Measurements from ENCODE around the gene ETFDH. TPM values are rescaled to one million over a fixed set of nuclear protein-coding genes. Genes with fewer than 3 reads are reported as not detected.

The ETFDH gene
- total and polyA plus RNA-seq, 9 of the 15 experiments (the other 6 are each of a cell fraction or from before 2014, with no cell fraction given) = 14.6 to 33.6 (median 25.9) TPM

GRCh38 chr4:158728236-158728635 lies 56.1 kb downstream of the ETFDH start:
- Histone ChIP-seq H3K4me1 (replicated peaks in 1 of 2; ENCODE audit: control insufficient read depth in 2 of 2, insufficient read depth in 2 of 2, low read length in 2 of 2) (no peaks in the 10 kb centered on the region; a peak in 2 of 5 replicates), H3K36me3 (ENCODE audit: control insufficient read depth, insufficient read depth, low read length) (no peaks in the 10 kb centered on the region), H3K79me2 (ENCODE audit: control insufficient read depth, insufficient read depth, low read length) (0 out of 3 replicates have a peak, but pooled peaks cover 2% of the 10 kb centered on the region), H3K9me3 (replicated peaks; ENCODE audit: control insufficient read depth, insufficient read depth, low read depth, low read length) (no peaks in the 10 kb centered on the region), H4K20me1 (replicated peaks; ENCODE audit: control insufficient read depth, insufficient read depth, low read length) (no peaks in the 10 kb centered on the region), H2AFZ (ENCODE audit: low read depth, low read length) (peak overlapping the region; percentile 16; the same call in 1 of the 2 replicates), H3K9me1 (ENCODE audit: control insufficient read depth, insufficient read depth, low read length) (no peaks in the 10 kb centered on the region), H3K27me3 (ENCODE audit: control insufficient read depth in 2 of 2, insufficient read depth in 2 of 2, low read length in 2 of 2) (no peaks in the 10 kb centered on the region), H3K4me3 (no peak overlapping the region), H3K27ac (ENCODE audit: extremely low read depth, low read depth, low read length) (no peak overlapping the region), H3K9ac (ENCODE audit: insufficient read depth in 1 of 2, low read depth in 2 of 2, low read length in 2 of 2) (no peak overlapping the region), H3K4me2 (ENCODE audit: insufficient read depth, low read length) (no peak overlapping the region)
- POLR2A ChIA-PET = no interaction called here
- intact Hi-C loops (cut with micrococcal nuclease) (loop anchor here (2.0 kb wide), 1 partner anchor 41 kb away; the partner anchor contains the start of gene FNIP2), in situ Hi-C loops (cut with MboI) (loop anchor here (5.0 to 25.0 kb wide), 3 partner anchors 119 to 709 kb away; no protein-coding TSS in a partner anchor)
- DNase-seq (ENCODE audit: extremely low read depth in 1 of 4, low spot score in 3 of 4) = no peak
- no TSS peak for BruUV-seq (replicated peaks)
- TF ChIP-seq, protein P1, sequence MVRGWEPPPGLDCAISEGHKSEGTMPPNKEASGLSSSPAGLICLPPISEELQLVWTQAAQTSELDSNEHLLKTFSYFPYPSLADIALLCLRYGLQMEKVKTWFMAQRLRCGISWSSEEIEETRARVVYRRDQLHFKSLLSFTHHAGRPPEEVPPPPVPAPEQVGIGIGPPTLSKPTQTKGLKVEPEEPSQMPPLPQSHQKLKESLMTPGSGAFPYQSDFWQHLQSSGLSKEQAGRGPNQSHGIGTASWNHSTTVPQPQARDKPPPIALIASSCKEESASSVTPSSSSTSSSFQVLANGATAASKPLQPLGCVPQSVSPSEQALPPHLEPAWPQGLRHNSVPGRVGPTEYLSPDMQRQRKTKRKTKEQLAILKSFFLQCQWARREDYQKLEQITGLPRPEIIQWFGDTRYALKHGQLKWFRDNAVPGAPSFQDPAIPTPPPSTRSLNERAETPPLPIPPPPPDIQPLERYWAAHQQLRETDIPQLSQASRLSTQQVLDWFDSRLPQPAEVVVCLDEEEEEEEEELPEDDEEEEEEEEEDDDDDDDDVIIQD (CRISPR knock-in tag; IDR thresholded peaks at IDR 0.05) = no peak
- no peak for TF ChIP-seq TFAM (CRISPR knock-in tag; conservative IDR thresholded peaks at IDR 0.05)
- TF ChIP-seq, protein P2, sequence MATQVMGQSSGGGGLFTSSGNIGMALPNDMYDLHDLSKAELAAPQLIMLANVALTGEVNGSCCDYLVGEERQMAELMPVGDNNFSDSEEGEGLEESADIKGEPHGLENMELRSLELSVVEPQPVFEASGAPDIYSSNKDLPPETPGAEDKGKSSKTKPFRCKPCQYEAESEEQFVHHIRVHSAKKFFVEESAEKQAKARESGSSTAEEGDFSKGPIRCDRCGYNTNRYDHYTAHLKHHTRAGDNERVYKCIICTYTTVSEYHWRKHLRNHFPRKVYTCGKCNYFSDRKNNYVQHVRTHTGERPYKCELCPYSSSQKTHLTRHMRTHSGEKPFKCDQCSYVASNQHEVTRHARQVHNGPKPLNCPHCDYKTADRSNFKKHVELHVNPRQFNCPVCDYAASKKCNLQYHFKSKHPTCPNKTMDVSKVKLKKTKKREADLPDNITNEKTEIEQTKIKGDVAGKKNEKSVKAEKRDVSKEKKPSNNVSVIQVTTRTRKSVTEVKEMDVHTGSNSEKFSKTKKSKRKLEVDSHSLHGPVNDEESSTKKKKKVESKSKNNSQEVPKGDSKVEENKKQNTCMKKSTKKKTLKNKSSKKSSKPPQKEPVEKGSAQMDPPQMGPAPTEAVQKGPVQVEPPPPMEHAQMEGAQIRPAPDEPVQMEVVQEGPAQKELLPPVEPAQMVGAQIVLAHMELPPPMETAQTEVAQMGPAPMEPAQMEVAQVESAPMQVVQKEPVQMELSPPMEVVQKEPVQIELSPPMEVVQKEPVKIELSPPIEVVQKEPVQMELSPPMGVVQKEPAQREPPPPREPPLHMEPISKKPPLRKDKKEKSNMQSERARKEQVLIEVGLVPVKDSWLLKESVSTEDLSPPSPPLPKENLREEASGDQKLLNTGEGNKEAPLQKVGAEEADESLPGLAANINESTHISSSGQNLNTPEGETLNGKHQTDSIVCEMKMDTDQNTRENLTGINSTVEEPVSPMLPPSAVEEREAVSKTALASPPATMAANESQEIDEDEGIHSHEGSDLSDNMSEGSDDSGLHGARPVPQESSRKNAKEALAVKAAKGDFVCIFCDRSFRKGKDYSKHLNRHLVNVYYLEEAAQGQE (IDR thresholded peaks at IDR 0.05; ENCODE audit: borderline replicate concordance) = 0 out of 2 replicates have a peak, but pooled peaks have one; percentile 11
- TF ChIP-seq, protein P2 (CRISPR knock-in tag; IDR thresholded peaks at IDR 0.05; ENCODE audit: low read depth) = no peak
- WGBS (ENCODE audit: insufficient coverage, low coverage, missing lambda C conversion rate) = 0% methylated on average over 1 of the region's 1 CpG
- CTCF ChIA-PET (ENCODE audit: low intra/inter-chr PET ratio) = no interaction called here
- no peak for ATAC-seq
- no peak for FAIRE-seq

Data from K562 (cell line).